Thoracic aorta (tissue), 2 donors: ENCODE results near the gene CUBN. TPM values are rescaled to one million over a fixed set of nuclear protein-coding genes. Genes with fewer than 3 reads are reported as not detected.
A peak's percentile ranks its signal among the peaks of the same experiment; 100 is the strongest.

Experiments
- ATAC-seq: fragments of 150-250 bp; one replicate; pipeline ENCODE4 v1.8.0; 2017; ENCODE audit warnings: low read depth; ENCODE audit not compliant: insufficient number of reproducible peaks, low FRiP score
- DNase-seq: peaks from one replicate; pipeline ENCODE4 v3.0.0-alpha.2; 2020; ENCODE audit warnings: low spot score
- H3K27ac ChIP-seq, 2 donors: fragments of 200-600 bp; sonication (generic); 1 replicate in 1 of 2; 2 replicates in 1 of 2; pipeline ENCODE4 v1.5.1; 2016; ENCODE audit warnings: mild to moderate bottlenecking in 2 of 2, moderate library complexity in 2 of 2
- H3K27me3 ChIP-seq: fragments of 200-600 bp; sonication (generic); replicated peaks from 2 replicates; pipeline ENCODE4 v1.6.0; 2016; ENCODE audit warnings: mild to moderate bottlenecking; ENCODE audit not compliant: insufficient read depth
- H3K36me3 ChIP-seq: fragments of 200-600 bp; sonication (generic); one replicate; pipeline ENCODE4 v1.5.1; 2016
- H3K4me1 ChIP-seq, 2 donors: fragments of 200-600 bp; sonication (generic); 1 replicate in 1 of 2; 2 replicates in 1 of 2; pipeline versions ENCODE4 v1.5.1 to v1.6.0; 2016; ENCODE audit warnings: low read depth in 2 of 2, mild to moderate bottlenecking in 1 of 2; ENCODE audit not compliant: control insufficient read depth in 1 of 2
- H3K4me3 ChIP-seq: fragments of 200-600 bp; sonication (generic); 2 replicates; pipeline ENCODE4 v1.5.1; 2016; ENCODE audit warnings: mild to moderate bottlenecking
- H3K9me3 ChIP-seq: fragments of 200-600 bp; sonication (generic); 2 replicates; pipeline ENCODE4 v1.5.1; 2016
- total RNA-seq, 2 donors: library from RNA; depleted of rRNA; stranded (reverse); fragments of >200 nt; gene quantifications; one replicate each; pipeline versions ENCODE4 v1.1.0 to v1.2.3, GENCODE V29; 2016
- TF ChIP-seq, protein P1 (sequence below): fragments of 200-600 bp; sonication (generic); IDR thresholded peaks from one replicate; pipeline ENCODE4 v1.5.1; 2019; ENCODE audit warnings: antibody characterized with exemption

Gene CUBN
- total RNA-seq, 2 donors from 2014 or later: 4.1 to 4.6 TPM

DNA sequence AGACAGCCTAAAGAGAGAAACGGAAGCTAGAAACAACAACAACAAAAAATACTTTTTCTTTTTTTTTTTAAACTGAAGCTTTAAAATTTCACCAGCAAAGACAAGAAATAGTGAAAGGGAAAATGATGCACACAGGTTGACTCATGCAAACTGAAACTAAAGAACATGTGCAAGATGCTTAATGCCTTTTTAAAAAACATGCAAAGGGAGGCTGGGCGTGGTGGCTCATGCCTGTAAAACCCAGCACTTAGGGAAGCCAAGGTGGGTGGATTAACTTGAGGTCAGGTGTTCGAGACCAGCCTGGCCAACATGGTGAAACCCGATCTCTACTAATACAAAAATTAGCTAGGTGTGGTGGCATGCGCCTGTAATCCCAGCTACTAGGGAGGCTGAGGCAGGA, 15.1 kb upstream of the CUBN start:
- Histone ChIP-seq H3K4me1 (peaks cover 15 to 40% of the 10 kb centered on the region in 2 donors), H3K36me3 (no peaks in the 10 kb centered on the region), H3K9me3 (no peaks in the 10 kb centered on the region), H3K27me3 (no peaks in the 10 kb centered on the region), H3K4me3 (no peak overlapping the region), H3K27ac (no peak overlapping the region)
- no peak for DNase-seq
- no peak for ATAC-seq
- TF ChIP-seq, protein P1, sequence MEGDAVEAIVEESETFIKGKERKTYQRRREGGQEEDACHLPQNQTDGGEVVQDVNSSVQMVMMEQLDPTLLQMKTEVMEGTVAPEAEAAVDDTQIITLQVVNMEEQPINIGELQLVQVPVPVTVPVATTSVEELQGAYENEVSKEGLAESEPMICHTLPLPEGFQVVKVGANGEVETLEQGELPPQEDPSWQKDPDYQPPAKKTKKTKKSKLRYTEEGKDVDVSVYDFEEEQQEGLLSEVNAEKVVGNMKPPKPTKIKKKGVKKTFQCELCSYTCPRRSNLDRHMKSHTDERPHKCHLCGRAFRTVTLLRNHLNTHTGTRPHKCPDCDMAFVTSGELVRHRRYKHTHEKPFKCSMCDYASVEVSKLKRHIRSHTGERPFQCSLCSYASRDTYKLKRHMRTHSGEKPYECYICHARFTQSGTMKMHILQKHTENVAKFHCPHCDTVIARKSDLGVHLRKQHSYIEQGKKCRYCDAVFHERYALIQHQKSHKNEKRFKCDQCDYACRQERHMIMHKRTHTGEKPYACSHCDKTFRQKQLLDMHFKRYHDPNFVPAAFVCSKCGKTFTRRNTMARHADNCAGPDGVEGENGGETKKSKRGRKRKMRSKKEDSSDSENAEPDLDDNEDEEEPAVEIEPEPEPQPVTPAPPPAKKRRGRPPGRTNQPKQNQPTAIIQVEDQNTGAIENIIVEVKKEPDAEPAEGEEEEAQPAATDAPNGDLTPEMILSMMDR: no peak

DNA sequence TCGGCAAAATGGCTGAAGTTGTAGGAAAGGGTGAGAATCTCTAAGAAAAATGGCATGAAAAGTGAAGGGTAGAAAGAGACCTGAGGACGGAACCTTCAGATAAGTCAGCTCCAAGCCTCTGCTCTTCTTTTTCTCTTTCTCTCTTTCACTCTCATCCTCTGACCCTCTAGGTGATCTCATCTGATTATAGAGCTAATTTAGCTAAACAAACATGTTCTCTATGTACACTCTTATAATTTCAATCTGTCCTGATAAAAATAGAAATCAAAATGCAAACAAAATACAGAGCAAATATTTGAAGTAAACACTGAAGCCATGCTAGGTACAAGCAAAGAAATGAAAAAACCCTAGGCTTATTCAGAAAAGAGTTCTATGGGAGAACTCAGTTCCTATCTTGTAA, 14.4 kb upstream of the CUBN start:
- TF ChIP-seq, protein P1: no peak
- Histone ChIP-seq H3K36me3 (no peaks in the 10 kb centered on the region), H3K27me3 (no peaks in the 10 kb centered on the region), H3K4me1 (peaks cover 15 to 40% of the 10 kb centered on the region in 2 donors), H3K4me3 (no peak overlapping the region), H3K9me3 (no peaks in the 10 kb centered on the region), H3K27ac (peak overlapping the region; percentile 66 to 73)
- DNase-seq (no peak), ATAC-seq (no peak)

DNA sequence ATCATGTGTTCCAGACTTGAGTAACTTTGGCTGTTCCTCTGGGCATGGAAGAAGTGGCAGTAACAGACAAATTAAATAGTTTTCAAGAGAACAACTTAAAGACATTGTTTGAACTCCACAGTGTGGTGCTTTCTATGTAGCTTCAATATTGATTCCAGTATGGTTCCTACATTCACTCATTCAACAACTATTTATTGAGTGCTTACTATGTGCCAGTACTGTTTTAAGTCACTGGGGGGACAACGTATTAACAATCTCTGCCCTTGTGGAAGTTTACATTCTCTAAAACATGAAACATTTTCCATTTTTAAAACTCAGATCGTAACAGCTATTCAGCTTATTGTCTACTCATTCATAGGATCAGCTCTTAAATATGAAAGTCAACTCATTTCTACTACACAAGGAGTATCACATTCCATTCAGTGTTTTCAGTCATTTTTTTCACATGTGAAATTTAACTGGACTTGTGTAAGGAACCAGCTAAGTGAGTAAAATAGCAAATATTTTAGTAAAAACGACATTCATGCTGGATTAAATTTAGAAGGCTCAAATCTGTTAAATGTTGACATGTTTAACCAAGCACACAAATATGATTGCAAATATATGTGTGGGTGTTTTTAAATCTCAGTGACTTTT, 13.6 kb upstream of the CUBN start:
- peak overlapping the region; percentile 66 to 73 for H3K27ac ChIP-seq
- peak overlapping the region; percentile 3 for H3K4me3 ChIP-seq
- ATAC-seq: no peak
- no peaks in the 10 kb centered on the region for H3K27me3 ChIP-seq
- no peak for DNase-seq
- TF ChIP-seq, protein P1: no peak
- H3K9me3 ChIP-seq: no peaks in the 10 kb centered on the region
- no peaks in the 10 kb centered on the region for H3K36me3 ChIP-seq
- H3K4me1 ChIP-seq: peaks cover 15 to 40% of the 10 kb centered on the region in 2 donors

DNA sequence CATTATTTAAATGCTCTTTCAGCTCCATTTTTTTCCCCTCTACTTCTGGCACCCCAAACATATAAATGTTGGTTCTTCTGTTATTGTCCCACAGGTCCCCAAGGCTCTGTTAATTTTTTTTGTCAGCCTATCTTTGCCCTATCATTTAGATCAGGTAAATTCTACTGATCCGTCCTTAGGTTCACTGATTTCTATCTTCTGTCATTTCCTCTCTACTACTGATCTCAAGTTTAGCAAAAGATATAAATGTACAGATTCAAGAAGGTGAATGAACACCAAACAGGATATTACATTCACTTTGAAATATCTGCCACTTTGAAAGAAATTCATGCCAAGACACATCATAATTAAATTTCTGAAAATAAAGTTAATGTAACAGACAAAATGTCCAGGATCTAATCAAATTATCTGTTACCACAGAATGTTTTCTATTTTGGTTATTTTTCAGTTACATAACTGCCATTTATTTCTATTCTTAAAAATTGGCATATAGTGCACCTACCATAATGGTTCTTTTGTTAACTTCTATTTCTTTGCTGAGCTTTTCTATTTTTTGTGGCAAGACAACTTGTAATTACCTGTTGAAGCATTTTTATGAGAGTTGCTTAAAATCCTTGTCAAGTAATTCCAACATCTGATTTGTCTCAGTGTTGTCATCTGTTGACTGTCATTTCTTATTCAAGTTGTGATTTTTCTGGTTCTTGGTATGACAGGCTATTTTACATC, 12.1 kb upstream of the CUBN start:
- ATAC-seq: no peak
- Histone ChIP-seq H3K9me3 (no peaks in the 10 kb centered on the region), H3K36me3 (no peaks in the 10 kb centered on the region), H3K4me3 (no peak overlapping the region), H3K27me3 (no peaks in the 10 kb centered on the region), H3K27ac (peak overlapping the region; percentile 66 to 73), H3K4me1 (peaks cover 15 to 40% of the 10 kb centered on the region in 2 donors)
- TF ChIP-seq, protein P1: no peak
- no peak for DNase-seq

DNA sequence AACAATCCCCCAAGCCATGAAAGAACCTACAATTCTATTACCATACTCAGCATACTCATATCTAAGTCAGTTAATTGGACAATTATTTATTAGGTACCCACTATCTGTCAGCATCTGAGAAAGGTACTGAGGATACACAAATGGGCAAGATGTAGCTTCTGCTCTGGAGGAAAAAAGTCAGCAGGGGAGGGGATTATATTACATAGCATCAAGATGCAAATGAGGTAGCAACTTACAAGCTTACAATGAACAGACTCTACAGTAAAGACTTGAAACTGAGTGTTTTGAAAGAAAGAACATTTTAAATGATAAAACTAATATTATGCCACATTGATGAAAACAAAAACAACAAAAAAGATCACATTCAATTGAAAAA, 10.8 kb upstream of the CUBN start:
- no peak for DNase-seq
- H3K9me3 ChIP-seq: no peaks in the 10 kb centered on the region
- no peak overlapping the region for H3K4me3 ChIP-seq
- H3K27ac ChIP-seq: no peak overlapping the region
- ATAC-seq: no peak
- H3K36me3 ChIP-seq: no peaks in the 10 kb centered on the region
- H3K27me3 ChIP-seq: no peaks in the 10 kb centered on the region
- H3K4me1 ChIP-seq: peaks cover 15 to 40% of the 10 kb centered on the region in 2 donors
- TF ChIP-seq, protein P1: no peak
